GM18505 (cell line): Measurements from ENCODE around the gene VIL1.

Source experiments
- ATAC-seq: cut with Tn5 transposase; IDR thresholded peaks from one replicate; pipeline ENCODE4 v1.9.1; 2021; ENCODE audit not compliant: unreplicated experiment
- POLR2A ChIP-seq: IDR thresholded peaks from 4 replicates; pipeline ENCODE4 v1.6.1; 2011; ENCODE audit warnings: borderline replicate concordance; ENCODE audit not compliant: insufficient read depth, insufficient read length; ENCODE audit errors: extremely low read depth

The VIL1 gene

GRCh38 chr2:218428846-218429558 is 10.1 kb downstream of the VIL1 start:
- no peak for TF ChIP-seq POLR2A
- ATAC-seq: no peak

GRCh38 chr2:218429911-218430692 is 11.2 kb downstream of the VIL1 start:
- no peak for ATAC-seq
- no peak for TF ChIP-seq POLR2A

- no peak for ATAC-seq
- TF ChIP-seq POLR2A: no peak
These were observed 11.8 kb downstream of the VIL1 start for GRCh38 chr2:218430721-218431120.

- ATAC-seq: no peak
- TF ChIP-seq POLR2A: no peak
These were observed 13.0 kb downstream of the VIL1 start for GRCh38 chr2:218431878-218432277.

- TF ChIP-seq POLR2A: no peak
- no peak for ATAC-seq
These were observed 13.9 kb downstream of the VIL1 start for GRCh38 chr2:218432676-218433365.

- no peak for ATAC-seq
- TF ChIP-seq POLR2A: no peak
These were observed 15.5 kb downstream of the VIL1 start for GRCh38 chr2:218434456-218434855.

- TF ChIP-seq POLR2A: no peak
- ATAC-seq: no peak
These were observed 16.4 kb downstream of the VIL1 start for GRCh38 chr2:218435003-218435982.

GRCh38 chr2:218436992-218437391 is 18.1 kb downstream of the VIL1 start:
- no peak for ATAC-seq
- no peak for TF ChIP-seq POLR2A

GRCh38 chr2:218437969-218438368 is 19.0 kb downstream of the VIL1 start:
- TF ChIP-seq POLR2A: no peak
- no peak for ATAC-seq

- no peak for TF ChIP-seq POLR2A
- ATAC-seq: no peak
These were observed 19.7 kb downstream of the VIL1 start for GRCh38 chr2:218438596-218438995.

GRCh38 chr2:218444692-218445357 is 25.9 kb downstream of the VIL1 start:
- no peak for ATAC-seq

GRCh38 chr2:218445602-218446001 is 26.7 kb downstream of the VIL1 start:
- ATAC-seq: no peak
- no peak for TF ChIP-seq POLR2A

More at GRCh38 chr2:218444692-218445357, 25.9 kb downstream of the VIL1 start:
- no peak for TF ChIP-seq POLR2A

GRCh38 chr2:218446547-218446946 is 27.6 kb downstream of the VIL1 start:
- TF ChIP-seq POLR2A: no peak
- ATAC-seq: no peak

GRCh38 chr2:218447072-218447471 is 28.1 kb downstream of the VIL1 start:
- no peak for TF ChIP-seq POLR2A
- no peak for ATAC-seq
